HL-60/S4 (cell line): Measurements from ENCODE around the gene DKKL1.

Experiments used
- in situ Hi-C: fragments of 300-500 bp; cut with MboI; formaldehyde crosslinking; loops from 2 replicates; pipeline ENCODE4 v1.14.3; 2022; ENCODE audit warnings: low sequenced_read_pairs

Gene DKKL1

DNA sequence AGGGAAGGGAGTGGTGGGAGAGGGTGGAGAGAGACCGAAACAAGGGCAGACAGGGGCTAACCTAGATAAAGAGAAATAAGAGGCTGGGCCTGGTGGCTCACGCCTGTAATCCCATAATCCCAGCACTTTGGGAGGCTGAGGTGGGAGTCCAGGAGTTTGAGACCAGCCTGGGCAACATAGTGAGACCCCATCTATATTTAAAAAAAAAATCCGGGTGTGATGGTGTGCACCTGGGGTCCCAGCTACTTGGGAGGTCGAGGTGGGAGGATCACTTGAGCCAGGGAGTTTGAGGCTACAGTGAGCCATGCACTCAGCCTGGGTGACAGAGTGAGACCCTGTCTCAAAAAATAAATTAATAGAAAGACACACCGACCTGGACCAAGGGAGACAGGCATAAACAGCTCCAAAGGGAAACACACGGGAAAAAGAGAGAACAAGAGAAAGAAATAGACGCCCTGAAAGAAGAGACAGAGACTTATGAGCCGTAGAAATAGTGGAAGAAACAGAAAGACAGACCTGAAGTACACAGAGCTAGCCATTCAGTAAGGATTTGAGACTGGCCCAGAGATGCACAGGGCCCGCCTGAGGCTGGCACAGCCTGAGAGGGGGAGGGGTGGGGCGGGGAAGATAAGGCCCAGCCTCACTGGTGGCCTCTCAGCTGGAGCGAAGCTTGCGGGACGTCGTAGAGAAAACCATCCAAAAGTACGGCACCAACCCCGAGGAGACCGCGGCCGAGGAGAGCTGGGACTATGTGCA lies 26.2 kb upstream of the DKKL1 start:
- in situ Hi-C loops, result no loop called here

GRCh38 chr19:49338023-49338677 lies 25.5 kb upstream of the DKKL1 start:
- in situ Hi-C loops, result no loop called here

- in situ Hi-C loops, result no loop called here
These were observed 24.9 kb upstream of the DKKL1 start for GRCh38 chr19:49338691-49339300.

- in situ Hi-C loops, result no loop called here
These were observed 24.2 kb upstream of the DKKL1 start for GRCh38 chr19:49339301-49340068.

DNA sequence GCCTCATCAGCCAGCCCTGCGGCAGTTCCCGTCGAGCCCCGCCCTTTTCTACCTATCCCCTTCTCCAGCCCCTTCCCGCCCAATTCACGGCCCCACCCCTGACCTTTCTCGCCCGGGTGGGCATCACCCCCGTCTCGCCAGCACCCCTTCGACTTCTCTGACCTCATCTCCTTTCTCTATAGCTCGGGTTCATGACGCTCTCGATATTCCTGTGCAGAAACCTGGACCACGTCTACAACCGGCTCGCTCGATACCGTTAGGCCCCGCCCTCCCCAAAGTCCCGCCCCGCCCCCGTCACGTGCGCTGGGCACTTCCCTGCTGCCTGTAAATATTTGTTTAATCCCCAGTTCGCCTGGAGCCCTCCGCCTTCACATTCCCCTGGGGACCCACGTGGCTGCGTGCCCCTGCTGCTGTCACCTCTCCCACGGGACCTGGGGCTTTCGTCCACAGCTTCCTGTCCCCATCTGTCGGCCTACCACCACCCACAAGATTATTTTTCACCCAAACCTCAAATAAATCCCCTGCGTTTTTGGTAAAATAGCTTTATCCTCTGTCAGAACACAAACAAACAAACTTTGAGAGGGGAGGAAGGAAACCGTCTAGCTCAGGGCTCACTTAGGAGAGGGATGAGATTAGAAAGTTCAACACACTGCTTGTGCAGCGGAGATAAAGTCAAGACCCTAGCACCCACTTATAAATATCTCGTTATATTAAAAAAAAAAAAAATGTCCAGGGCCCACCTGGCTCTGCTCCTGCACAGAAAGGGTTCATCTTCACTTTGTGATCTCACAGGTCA lies 23.4 kb upstream of the DKKL1 start:
- in situ Hi-C loops, result no loop called here

- in situ Hi-C loops, result no loop called here
These were observed 22.6 kb upstream of the DKKL1 start for GRCh38 chr19:49340865-49341718.

- in situ Hi-C loops, result no loop called here
These were observed 21.4 kb upstream of the DKKL1 start for GRCh38 chr19:49342291-49342721.

GRCh38 chr19:49343123-49343522 lies 20.6 kb upstream of the DKKL1 start:
- in situ Hi-C loops, result no loop called here

DNA sequence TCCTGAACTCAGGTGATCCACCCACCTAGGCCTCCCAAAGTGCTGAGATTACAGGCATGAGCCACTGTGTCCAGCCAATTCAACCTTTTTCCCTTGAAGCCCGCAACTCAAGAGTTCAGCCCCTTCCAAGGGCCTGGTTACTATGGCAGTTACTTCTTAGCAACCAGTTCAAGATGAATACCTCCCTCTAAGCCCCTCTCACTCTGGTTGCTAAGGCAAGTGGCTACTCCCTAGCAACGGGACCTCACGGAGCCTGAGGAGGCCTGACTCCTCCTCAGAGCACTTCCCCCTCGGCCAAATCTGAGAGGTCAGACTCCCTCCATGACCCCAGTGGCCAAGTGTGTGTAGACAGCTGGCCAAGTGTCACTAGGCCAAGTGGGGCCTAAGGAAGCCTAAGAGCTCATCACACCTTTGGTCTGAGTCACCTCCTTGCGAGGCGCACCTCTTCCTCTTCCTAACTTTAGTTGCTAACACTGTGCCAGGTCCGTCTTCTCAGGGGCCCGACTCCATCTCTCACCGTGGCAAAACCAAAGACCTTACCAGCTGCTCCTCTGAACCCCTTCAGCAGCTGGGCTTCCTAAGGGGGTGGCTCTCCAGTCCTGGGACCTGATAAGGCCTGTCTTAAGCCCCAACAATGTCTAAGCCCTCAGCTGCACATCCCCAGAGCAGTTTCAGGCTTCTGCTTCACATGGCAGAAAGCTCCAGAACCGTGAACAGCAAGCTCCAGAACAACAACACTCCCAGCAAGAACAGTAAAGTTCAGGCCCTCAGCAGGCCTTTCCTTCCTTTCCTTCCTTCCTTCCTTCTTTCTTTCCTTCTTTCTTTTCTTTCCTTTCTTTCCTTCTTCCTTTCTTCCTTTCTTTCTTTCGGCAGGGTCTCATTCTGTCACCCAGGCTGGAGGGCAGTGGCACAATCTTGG lies 18.9 kb upstream of the DKKL1 start:
- in situ Hi-C loops, result no loop called here

DNA sequence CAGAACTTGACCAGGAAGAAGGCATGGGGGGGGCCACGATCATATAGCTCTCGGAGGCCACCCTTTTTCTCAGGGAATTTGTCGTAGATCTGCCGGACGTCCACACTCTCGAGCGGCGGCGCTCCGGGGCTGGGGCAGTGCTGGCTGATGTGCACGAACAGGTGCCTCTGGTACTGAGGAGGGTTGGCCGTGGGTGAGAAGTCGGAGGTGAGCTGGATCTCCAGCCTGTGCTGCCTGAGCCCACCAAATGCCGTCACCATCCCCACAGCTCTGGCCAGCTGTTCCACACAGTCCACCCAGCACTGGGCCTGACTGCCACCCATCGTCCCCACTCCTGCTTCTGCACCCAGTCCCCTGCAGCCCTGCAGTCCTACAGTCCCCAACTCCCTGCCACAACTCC lies 16.5 kb upstream of the DKKL1 start:
- in situ Hi-C loops, result no loop called here

- in situ Hi-C loops, result no loop called here
These were observed 15.8 kb upstream of the DKKL1 start for GRCh38 chr19:49347835-49348234.

DNA sequence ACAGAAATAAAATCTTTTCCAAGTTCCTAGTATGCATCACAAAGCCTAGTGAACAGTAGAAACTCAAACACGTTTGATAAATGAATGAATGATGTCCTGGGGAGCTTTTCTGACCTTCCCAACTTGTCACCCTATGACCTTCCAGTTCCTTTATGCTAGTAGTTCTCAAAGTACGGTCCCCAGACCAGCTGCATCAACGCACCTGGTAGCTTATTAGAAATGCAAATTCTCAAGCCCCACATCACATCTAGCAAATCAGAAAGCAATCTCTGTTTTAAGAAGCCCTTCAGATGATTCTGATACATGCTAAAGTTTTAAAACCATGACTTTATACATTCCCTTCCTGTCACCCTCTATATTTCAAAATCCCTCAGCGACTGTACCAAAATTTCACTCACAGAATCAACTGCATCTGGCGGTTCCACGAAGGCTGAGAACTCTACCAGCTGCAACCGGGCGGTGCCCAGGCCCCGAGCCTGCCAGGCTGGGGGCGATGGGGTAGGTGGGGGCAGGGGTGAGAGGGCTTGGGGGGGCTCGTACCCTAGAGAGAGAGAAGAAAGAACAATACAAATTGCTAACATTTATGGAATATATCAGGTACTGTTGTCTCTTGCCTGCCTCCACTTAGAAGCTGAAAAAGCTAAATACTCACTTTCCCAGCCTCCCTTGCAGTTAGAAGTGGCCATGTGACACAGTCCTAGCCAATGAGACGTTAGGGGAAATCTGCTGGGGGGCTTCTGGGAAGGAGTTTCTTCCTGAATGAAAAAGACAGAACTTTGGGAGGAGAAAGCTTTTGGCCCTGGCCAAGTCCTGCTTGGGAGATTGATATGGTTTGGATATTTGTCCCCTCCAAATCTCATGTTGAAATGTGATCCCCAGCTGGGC lies 15.1 kb upstream of the DKKL1 start:
- in situ Hi-C loops, result no loop called here

GRCh38 chr19:49349567-49349966 lies 14.1 kb upstream of the DKKL1 start:
- in situ Hi-C loops, result no loop called here

DNA sequence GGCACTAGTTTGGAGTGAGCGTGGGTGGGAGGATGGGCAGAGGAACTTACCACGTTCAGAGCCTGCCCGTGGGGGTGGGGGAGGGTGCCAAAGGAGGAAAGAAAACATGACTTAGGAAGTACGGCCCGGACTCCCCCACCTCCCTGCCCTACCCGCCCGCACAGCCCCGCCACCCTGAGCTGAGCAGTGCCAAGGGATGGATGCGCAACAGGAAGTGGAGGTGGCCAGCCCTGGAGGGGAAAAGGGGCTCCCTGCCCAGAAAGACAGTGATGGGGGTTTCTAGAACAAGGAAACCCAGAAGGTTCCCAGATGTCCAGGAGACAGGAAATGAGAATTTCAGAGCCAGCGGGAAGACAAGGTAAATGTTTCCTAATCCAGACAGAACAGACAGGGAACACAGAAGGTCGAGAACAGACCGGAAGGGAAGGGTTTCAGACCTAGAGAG lies 7.7 kb upstream of the DKKL1 start:
- in situ Hi-C loops, result no loop called here

DNA sequence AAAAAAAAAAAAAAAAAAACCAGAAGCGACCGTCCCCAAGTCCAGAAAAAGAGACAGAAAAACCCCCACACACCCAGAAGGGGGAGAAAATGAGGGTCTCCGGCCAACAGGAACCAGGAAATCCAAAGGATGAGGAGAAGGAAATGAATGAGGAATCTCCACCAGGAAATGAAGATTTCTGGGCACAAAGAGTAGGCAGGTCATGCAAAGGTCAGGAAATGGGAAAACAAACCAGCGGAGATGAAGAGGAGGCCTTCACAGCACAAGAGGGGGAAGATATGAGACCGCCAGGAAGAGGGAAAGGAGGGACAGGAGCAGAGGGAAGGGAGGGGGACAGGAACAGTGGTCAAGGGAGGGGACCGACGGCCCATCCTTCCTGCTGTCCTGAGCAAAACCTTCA lies 7.3 kb upstream of the DKKL1 start:
- in situ Hi-C loops, result no loop called here

- in situ Hi-C loops, result no loop called here
These were observed 6.5 kb upstream of the DKKL1 start for GRCh38 chr19:49357186-49357585.
